ENCODE measurements around the gene RASA2.
A peak's percentile ranks its signal among the peaks of the same experiment; 100 is the strongest.

RASA2 gene

DNA sequence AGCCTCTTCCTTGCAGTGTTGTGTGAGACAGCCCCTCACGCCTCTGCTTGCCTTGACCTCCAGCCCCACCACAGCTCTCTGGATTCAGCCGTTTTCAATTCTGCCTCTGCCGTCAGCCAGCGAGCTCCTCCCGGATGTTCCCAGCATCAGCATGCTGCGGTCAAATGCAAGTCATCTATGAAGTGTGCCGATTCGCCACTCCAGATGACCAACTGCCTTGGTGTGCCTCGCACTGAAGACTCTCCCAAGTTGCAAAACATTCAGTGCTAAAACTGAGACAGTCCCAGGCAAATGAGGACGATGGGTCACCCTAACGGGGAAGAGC is 30.6 kb upstream of the RASA2 start:
- Histone ChIP-seq H3K4me2 (ENCODE audit: low read depth, low read length) (peak overlapping the region; percentile 78), H3K9me3 (replicated peaks; ENCODE audit: insufficient read depth, low read length) (no peaks in the 10 kb centered on the region), H3F3A (ENCODE audit: insufficient read depth, low read length) (peaks cover 32% of the 10 kb centered on the region), H3K9me2 (replicated peaks; ENCODE audit: insufficient read depth, low read length) (no peaks in the 10 kb centered on the region), H3K9ac (ENCODE audit: low read length) (peak overlapping the region; percentile 16; the same call in 1 of the 2 replicates), H3K79me2 (ENCODE audit: low read length) (peaks cover 10% of the 10 kb centered on the region; the same call in 1 of the 2 replicates), H3K4me1 (ENCODE audit: low read length) (peaks cover 29% of the 10 kb centered on the region), H3K27me3 (replicated peaks; ENCODE audit: insufficient read depth, low read length) (no peaks in the 10 kb centered on the region), H3K36me3 (replicated peaks; ENCODE audit: insufficient read depth, low read length) (no peaks in the 10 kb centered on the region), H3K27ac (ENCODE audit: low read length) (peak overlapping the region; percentile 42; the same call in 1 of the 2 replicates), H4K20me1 (ENCODE audit: insufficient read depth, low read length) (no peaks in the 10 kb centered on the region; the same call in 1 of the 2 replicates), H3K4me3 (ENCODE audit: low read length) (peak overlapping the region; percentile 47), H2AFZ (ENCODE audit: low read length) (peak overlapping the region; percentile 74)
- DNase-seq: peak; percentile 63
- TF ChIP-seq EZH2 (optimal IDR thresholded peaks at IDR 0.05; ENCODE audit: low read depth, low read length): no peak
- TF ChIP-seq, protein P1, sequence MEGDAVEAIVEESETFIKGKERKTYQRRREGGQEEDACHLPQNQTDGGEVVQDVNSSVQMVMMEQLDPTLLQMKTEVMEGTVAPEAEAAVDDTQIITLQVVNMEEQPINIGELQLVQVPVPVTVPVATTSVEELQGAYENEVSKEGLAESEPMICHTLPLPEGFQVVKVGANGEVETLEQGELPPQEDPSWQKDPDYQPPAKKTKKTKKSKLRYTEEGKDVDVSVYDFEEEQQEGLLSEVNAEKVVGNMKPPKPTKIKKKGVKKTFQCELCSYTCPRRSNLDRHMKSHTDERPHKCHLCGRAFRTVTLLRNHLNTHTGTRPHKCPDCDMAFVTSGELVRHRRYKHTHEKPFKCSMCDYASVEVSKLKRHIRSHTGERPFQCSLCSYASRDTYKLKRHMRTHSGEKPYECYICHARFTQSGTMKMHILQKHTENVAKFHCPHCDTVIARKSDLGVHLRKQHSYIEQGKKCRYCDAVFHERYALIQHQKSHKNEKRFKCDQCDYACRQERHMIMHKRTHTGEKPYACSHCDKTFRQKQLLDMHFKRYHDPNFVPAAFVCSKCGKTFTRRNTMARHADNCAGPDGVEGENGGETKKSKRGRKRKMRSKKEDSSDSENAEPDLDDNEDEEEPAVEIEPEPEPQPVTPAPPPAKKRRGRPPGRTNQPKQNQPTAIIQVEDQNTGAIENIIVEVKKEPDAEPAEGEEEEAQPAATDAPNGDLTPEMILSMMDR (IDR thresholded peaks at IDR 0.05; ENCODE audit: low read length): no peak
- TF ChIP-seq EZH2phosphoT487 (IDR thresholded peaks at IDR 0.05; ENCODE audit: low read length): no peak

DNA sequence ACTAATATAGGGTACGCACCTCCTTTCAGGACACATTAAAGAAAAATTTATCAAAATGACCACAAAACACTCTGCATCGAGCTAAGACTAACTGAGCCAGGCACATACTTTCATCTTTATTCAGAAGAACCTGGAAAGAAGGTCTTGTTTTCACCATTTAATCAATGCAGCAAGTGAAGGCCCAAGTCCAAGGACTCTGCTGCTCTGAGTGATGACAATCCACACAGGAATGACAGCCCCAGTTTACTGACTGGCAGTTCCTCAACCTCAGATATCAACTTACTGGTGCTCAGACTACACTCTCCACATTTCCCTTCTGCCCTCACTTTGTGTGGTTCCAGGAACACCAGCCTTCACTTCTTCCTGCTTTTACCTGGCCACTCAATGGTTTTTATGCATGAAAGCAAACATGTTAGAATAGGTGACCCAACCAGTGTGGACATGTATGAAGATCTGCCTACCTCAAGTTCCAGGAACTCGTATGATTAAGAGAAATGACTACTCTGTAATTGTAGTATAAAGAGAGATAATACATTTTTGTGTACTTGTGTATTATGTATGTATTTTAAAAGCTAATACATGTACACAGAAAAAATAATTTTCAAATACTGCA is 29.1 kb upstream of the RASA2 start:
- Histone ChIP-seq H3K27me3 (replicated peaks; ENCODE audit: insufficient read depth, low read length) (no peaks in the 10 kb centered on the region), H3K36me3 (replicated peaks; ENCODE audit: insufficient read depth, low read length) (no peaks in the 10 kb centered on the region), H2AFZ (ENCODE audit: low read length) (no peak overlapping the region), H3K9me3 (replicated peaks; ENCODE audit: insufficient read depth, low read length) (no peaks in the 10 kb centered on the region), H3K9ac (ENCODE audit: low read length) (no peak overlapping the region), H3K79me2 (ENCODE audit: low read length) (peaks cover 10% of the 10 kb centered on the region; the same call in 1 of the 2 replicates), H4K20me1 (ENCODE audit: insufficient read depth, low read length) (no peaks in the 10 kb centered on the region), H3F3A (ENCODE audit: insufficient read depth, low read length) (peaks cover 18% of the 10 kb centered on the region), H3K4me1 (ENCODE audit: low read length) (peaks cover 29% of the 10 kb centered on the region), H3K4me3 (ENCODE audit: low read length) (no peak overlapping the region), H3K4me2 (ENCODE audit: low read depth, low read length) (no peak overlapping the region), H3K9me2 (replicated peaks; ENCODE audit: insufficient read depth, low read length) (no peaks in the 10 kb centered on the region), H3K27ac (ENCODE audit: low read length) (no peak overlapping the region)
- no peak for DNase-seq
- TF ChIP-seq EZH2phosphoT487 (IDR thresholded peaks at IDR 0.05; ENCODE audit: low read length) (no peak), EZH2 (optimal IDR thresholded peaks at IDR 0.05; ENCODE audit: low read depth, low read length) (no peak)
- TF ChIP-seq, protein P1 (IDR thresholded peaks at IDR 0.05; ENCODE audit: low read length): no peak

DNA sequence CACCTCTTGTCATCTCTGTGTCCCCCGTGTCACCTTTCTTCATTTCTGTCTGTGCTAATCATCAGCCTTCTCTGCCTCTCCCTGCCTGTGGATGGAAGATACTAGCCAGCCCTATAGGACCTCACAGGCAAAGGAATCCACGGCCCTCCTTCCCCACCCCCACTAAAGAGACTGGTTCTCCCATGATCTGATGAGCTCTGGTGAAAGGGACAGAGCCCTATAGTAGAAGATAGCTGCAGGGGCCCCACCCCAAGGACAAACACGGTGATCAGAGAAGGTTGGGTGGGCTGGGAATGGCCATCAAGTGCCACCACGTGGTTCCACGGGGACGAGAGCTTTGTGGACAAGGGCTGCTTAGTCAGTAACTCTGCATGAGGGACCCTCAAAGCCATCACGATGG is 27.8 kb upstream of the RASA2 start:
- no peak overlapping the region for H3K4me2 ChIP-seq (ENCODE audit: low read depth, low read length)
- no peak overlapping the region for H3K4me3 ChIP-seq (ENCODE audit: low read length)
- TF ChIP-seq, protein P1 (IDR thresholded peaks at IDR 0.05; ENCODE audit: low read length): no peak
- TF ChIP-seq EZH2phosphoT487 (IDR thresholded peaks at IDR 0.05; ENCODE audit: low read length) (no peak), EZH2 (optimal IDR thresholded peaks at IDR 0.05; ENCODE audit: low read depth, low read length) (no peak)
- no peaks in the 10 kb centered on the region for H3K36me3 ChIP-seq (replicated peaks; ENCODE audit: insufficient read depth, low read length)
- H3K9me3 ChIP-seq (replicated peaks; ENCODE audit: insufficient read depth, low read length): no peaks in the 10 kb centered on the region
- H3K9ac ChIP-seq (ENCODE audit: low read length): no peak overlapping the region
- H3K27me3 ChIP-seq (replicated peaks; ENCODE audit: insufficient read depth, low read length): no peaks in the 10 kb centered on the region
- H3K9me2 ChIP-seq (replicated peaks; ENCODE audit: insufficient read depth, low read length): no peaks in the 10 kb centered on the region
- H3K4me1 ChIP-seq (ENCODE audit: low read length): peaks cover 28% of the 10 kb centered on the region
- H3K79me2 ChIP-seq (ENCODE audit: low read length): peaks cover 8% of the 10 kb centered on the region; the same call in 1 of the 2 replicates
- H3K27ac ChIP-seq (ENCODE audit: low read length): no peak overlapping the region
- no peaks in the 10 kb centered on the region for H4K20me1 ChIP-seq (ENCODE audit: insufficient read depth, low read length)
- DNase-seq: no peak
- no peak overlapping the region for H2AFZ ChIP-seq (ENCODE audit: low read length)
- peaks cover 11% of the 10 kb centered on the region for H3F3A ChIP-seq (ENCODE audit: insufficient read depth, low read length)
